Astrocyte of the spinal cord (primary cell): ENCODE results near the gene KDSR.

ENCODE experiments used
- DNase-seq: peaks from one replicate; pipeline ENCODE4 v3.0.0; 2011; ENCODE audit warnings: low read depth, low spot score
- H3K4me3 ChIP-seq: 2 replicates; pipeline ENCODE4 v1.5.1; 2011; ENCODE audit warnings: low read depth, mild to moderate bottlenecking, low read length, moderate library complexity
- CTCF ChIP-seq: IDR thresholded peaks from 2 replicates; pipeline ENCODE4 v1.5.1; 2012; ENCODE audit warnings: low read depth, mild to moderate bottlenecking, low read length, inconsistent platforms
- in situ Hi-C: cut with HindIII; loops from 2 replicates; pipeline ENCODE4 v1.10.0; 2017; ENCODE audit warnings: low sequenced_read_pairs

The KDSR gene

GRCh38 chr18:63367053-63367953, at the start of gene KDSR:
Gene KDSR (minus strand): TSS chr18:63367206. CDS start chr18:63367118, 88 bp downstream.
- peak; percentile 99 for DNase-seq
- in situ Hi-C loops, result no loop called here

GRCh38 chr18:63412953-63413352, 45.9 kb upstream of the KDSR start:
- in situ Hi-C loops, result no loop called here
- no peak overlapping the region for H3K4me3 ChIP-seq
- TF ChIP-seq CTCF, result no peak
- DNase-seq, result no peak

More at GRCh38 chr18:63367053-63367953, at the start of gene KDSR:
- peak within 1 kb of the TSS; percentile 74 for H3K4me3 ChIP-seq
- no peak for TF ChIP-seq CTCF

- in situ Hi-C loops, result no loop called here
- no peak for TF ChIP-seq CTCF
- peak; percentile 77 for DNase-seq
Measured at GRCh38 chr18:63410792-63411191, 43.8 kb upstream of the KDSR start.

GRCh38 chr18:63409301-63409700, 42.3 kb upstream of the KDSR start:
- TF ChIP-seq CTCF, result no peak
- no peak overlapping the region for H3K4me3 ChIP-seq
- peak; percentile 38 for DNase-seq
- in situ Hi-C loops, result no loop called here

More at GRCh38 chr18:63410792-63411191, 43.8 kb upstream of the KDSR start:
- H3K4me3 ChIP-seq, result no peak overlapping the region

DNA sequence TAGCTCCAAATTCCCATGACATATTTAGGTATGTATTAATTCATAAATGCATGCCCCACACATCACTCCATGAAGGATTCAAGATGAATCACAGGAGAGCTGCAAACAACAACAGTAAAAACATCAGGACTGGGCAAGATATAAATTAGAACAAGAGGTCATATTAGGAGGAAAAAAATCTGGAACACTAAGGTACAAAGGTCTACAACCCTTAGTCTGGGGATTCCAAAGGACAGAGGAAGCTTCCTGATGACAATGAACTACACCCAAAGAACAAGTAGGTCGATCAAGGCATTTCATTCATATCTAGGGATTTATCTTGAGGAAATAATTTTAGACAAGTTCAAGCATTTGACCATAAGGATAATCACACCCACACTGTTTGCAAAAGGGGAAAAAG, 40.7 kb upstream of the KDSR start:
- no peak overlapping the region for H3K4me3 ChIP-seq
- DNase-seq, result no peak
- in situ Hi-C loops, result no loop called here
- TF ChIP-seq CTCF, result no peak

- DNase-seq, result no peak
- no peak for TF ChIP-seq CTCF
- H3K4me3 ChIP-seq, result no peak overlapping the region
- in situ Hi-C loops, result no loop called here
Measured at GRCh38 chr18:63405986-63406385, 39.0 kb upstream of the KDSR start.
